GM19397 (cell line): Measurements from ENCODE around the gene SULT1C4.
"Not testable (repeated sequence)": the region's sequence is repeated elsewhere in the genome, so short reads cannot be mapped to it uniquely, and the experiment has no call there.

ENCODE experiments used
- ATAC-seq: cut with Tn5 transposase; IDR thresholded peaks from one replicate; pipeline ENCODE4 v1.9.1; 2021; ENCODE audit warnings: mild to moderate bottlenecking, moderate library complexity; ENCODE audit not compliant: unreplicated experiment

Gene SULT1C4

GRCh38 chr2:108377815-108378630 lies at the start of gene SULT1C4:
Gene SULT1C4 (plus strand): TSS chr2:108377954. CDS start chr2:108378338, 384 bp downstream.
- no peak for ATAC-seq

DNA sequence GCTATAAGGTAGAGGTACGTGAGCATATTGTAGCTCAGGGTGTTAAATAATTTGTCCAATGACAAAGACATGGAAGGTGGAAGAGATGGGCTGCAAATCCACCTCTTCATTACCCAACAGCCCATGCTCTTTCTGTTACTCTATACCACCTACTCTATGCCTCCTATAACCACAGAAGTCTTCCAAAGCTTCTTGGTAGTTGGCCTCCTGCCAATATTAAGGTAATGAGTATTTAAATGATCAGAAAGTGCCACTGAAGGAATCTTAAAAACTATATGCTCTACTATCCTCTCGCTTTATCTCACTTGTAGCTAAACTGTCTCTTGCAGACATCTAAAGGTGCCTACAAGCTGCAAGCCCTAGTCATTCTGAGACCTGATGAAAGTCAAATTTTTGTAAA lies 48.0 kb upstream of the SULT1C4 start:
- no peak for ATAC-seq

- no peak for ATAC-seq
Observed at GRCh38 chr2:108330979-108331378, 46.8 kb upstream of the SULT1C4 start.

- no peak for ATAC-seq
Observed at GRCh38 chr2:108345951-108346350, 31.8 kb upstream of the SULT1C4 start.

- ATAC-seq = no peak
Observed at GRCh38 chr2:108346827-108347226, 30.9 kb upstream of the SULT1C4 start.

DNA sequence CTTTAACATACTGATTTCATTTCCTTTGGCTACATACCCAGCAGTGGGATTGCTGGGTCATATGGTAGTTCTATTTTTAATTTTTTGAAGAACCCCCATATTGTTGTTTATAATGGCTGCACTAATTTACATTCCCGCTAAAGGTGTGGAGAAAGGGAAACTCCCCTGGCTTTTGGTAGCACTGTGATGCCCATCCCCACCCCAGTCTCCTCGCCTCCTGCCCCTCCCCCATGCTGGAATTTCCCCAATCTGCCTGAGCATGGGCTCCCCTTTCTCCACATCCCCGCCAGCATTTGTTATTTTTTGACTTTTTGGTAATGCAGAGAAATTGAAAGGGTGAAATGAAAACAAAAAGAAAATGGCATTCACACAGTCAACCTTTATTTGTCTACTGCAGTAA lies 30.0 kb upstream of the SULT1C4 start:
- no peak for ATAC-seq

GRCh38 chr2:108348816-108349570 lies 28.8 kb upstream of the SULT1C4 start:
- no peak for ATAC-seq

DNA sequence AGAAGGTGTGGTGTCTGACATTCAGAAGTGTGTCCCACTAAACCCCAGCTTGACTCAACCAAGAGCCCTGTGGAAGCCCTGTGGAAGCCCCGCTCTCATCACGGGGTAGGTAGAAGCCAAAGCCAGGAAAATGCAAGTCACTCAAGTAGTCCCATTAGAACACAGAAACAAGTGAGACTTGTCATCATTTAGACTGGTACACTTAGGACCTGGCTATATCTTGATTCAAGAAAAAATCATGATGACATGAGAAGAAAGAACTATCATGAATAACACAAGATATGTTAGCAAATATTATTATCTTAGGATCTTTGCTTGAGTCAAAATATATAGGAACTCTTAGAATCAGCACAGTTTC lies 28.2 kb upstream of the SULT1C4 start:
- ATAC-seq = no peak

- ATAC-seq = no peak
Observed at GRCh38 chr2:108351889-108352288, 25.9 kb upstream of the SULT1C4 start.

GRCh38 chr2:108354136-108354535 lies 23.6 kb upstream of the SULT1C4 start:
- ATAC-seq = no peak

DNA sequence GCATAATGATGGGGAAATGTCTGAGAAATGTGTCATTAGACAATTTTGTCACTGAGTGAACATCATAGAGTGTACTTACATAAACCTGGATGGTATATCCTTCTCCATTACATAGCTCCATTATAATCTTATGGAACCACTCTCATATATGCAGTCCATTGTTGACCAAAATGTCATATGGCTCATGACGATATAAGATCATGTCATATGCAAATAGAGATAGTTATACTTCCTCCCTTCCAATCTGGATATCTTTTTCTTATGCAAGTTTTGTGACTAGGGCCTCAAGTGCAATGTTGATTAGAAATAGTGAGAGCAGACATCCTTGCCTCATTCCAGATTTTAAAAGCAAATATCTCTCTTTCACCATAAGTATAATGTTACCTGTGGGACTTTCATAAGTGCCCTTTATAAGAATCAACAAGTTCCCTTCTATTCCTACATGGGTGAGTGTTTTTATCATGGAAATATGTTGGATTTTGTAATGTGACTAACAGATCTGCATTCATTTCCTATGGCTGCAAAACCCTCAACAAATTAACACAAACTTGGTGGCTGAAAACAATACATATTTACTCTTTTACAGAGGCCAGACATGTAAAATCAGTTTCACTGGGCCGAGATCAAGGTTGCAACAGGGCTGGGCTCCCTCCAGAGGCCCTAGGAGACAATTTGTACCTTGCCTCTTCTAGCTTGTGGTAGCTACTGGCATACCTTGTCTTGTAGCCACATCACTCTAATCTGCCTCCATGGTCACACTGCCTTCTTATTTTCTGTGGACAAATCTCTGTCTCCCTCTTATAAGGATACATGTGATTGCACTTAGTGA lies 21.6 kb upstream of the SULT1C4 start:
- ATAC-seq = no peak

DNA sequence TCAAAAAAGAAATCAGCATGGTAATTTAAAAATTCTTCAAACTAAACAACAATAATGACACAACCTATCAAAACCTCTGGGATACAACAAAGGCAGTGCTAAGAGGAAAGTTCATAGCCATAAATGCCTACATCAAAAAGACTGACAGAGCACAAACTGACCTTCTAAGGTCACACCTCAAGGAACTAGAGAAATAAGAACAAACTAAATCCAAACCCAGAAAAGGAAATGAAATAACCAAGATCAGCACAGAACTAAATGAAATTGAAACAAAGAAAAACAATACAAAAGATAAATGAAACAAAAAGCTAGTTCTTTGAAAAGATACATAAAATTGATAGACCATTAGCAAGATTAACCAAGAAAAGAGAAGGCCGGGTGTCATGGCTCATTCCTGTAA lies 18.4 kb upstream of the SULT1C4 start:
- ATAC-seq = not testable (repeated sequence)

DNA sequence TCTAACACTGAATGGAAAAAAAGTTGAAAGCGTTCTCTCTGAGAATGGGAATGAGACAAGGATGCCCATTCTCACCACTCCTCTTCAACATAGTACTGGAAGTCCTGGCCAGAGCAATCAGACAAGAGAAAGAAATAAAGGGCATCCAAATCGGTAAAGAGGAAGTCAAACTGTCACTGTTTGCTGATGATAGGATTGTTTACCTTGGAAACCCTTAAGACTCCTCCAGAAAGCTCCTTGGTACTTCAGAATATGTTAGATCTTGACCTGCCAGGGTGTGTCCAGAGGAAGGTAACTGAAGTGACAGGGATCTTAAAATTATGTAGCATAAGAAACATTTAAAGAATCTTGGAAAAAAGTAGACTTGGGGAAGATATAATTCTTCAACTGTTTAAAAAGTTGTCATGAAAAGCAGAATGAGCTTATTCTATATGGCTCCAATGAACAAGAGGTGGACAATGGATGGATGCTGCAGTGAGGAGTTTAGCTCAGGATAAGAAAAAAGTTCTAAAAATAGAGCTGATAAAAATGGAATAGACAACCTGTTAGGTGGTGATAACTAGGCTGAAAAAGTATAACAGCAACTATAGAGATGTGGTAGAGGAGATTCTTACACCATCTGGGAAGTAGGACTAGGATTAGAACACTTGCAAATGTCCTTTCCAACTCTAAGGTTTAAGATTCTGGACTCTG lies 16.8 kb upstream of the SULT1C4 start:
- ATAC-seq = no peak

DNA sequence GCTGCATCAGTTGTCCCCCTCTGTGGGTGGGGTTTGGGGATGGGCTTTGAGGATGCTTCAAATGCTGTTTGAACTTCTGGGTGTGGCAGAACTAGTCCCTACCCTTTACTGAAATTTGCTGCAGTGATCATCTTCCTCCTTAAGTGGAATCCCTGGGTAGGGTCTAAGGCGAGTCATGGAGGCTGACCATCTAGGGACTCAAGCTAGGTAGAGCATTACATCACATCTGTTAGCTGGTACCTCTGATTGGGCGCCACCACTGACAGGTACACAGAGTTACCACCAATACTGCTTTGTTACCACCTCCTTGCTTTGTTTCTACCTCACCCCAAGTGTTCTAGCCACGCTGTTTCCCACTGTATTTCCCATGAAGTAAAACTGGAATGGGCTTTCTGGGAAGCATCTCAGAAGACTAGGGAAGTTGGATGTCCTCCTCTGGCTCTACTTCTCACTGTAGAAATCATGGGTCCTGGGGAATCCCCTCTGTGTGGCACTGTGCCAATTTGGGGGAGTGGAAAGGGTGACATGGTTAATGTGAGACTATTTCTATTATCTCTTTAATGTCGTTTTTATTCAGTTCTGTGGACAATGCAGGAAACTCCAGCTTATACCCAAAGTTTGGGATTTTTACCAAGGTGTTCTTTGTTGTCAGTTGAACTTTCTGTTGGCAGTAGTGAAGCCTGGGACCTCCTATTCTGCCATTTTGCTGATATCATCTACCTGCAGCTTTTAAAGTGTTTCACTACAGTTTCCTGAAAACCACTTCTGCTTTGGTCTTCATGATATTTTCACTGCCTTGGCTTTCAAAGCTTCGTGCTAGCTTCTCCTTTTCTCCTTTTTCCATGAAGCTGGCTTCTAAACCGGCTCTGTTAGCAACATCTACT lies 14.5 kb upstream of the SULT1C4 start:
- no peak for ATAC-seq

GRCh38 chr2:108363908-108364225 lies 13.9 kb upstream of the SULT1C4 start:
- ATAC-seq = no peak

GRCh38 chr2:108364676-108365297 lies 13.0 kb upstream of the SULT1C4 start:
- no peak for ATAC-seq

DNA sequence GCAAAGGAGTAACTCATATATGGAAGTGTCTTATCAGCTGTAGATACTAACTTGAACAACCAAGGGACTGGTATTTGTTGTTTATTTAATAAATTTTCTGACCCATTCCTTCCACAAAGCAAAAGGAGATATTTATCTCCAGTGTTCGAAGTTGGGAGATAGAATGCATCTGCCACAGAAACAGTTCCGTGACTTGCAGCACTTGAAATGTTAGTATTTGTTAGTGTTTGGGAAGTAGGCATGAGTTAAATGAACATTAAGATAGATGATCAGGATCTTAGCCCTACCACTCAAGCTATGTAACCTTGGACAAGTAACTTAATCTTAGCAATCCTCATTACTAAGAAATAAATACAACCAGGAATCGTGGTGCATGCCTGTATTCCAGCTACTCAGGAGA lies 12.1 kb upstream of the SULT1C4 start:
- no peak for ATAC-seq

- no peak for ATAC-seq
Observed at GRCh38 chr2:108367014-108367413, 10.7 kb upstream of the SULT1C4 start.

DNA sequence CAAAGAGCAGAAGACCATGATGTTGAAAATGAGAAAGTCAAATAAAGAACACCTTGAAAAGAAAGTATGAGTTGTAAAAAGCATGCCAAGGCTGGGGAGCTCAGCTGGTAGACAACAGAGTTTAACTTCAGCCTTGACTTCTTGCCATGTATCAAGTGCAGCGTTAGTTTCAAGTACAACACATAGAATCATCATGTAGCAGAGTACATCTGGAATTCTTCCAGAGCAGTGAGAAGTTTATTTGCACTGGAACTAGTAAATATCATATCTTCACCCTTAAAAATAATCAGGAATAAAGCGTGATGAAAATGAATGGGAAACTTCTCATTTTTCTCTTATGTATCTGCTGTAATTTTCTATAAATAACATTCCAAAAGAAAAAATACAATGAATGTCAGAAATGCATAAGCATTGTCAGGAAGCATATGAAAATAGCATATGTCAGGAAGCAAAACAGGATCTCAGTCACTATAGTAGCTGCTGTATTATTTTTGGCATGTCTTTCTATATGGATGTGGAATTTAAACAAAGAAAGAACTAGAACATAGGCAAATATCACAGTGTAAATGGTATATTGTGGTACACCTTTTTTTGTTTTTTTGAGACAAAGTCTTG lies 10.1 kb upstream of the SULT1C4 start:
- no peak for ATAC-seq
